CD8-positive, alpha-beta memory T cell (primary cell): ENCODE measurements around the gene EXPH5. TPM values are rescaled to one million over a fixed set of nuclear protein-coding genes. Genes with fewer than 3 reads are reported as not detected.

Experiments
- CTCF ChIA-PET: fragments of 350-600 bp; sonication (Branson Sonifier 250); formaldehyde crosslinking; loops from one replicate; lab custom pipeline; 2021; ENCODE audit warnings: antibody characterized with exemption; lab: Charles Lee
- POLR2A ChIA-PET: fragments of 350-600 bp; sonication (Branson Sonifier 250); formaldehyde crosslinking; loops from one replicate; lab custom pipeline; 2021; ENCODE audit warnings: antibody characterized with exemption; lab: Charles Lee
- DNase-seq, 5 donors: peaks; one replicate each; pipeline versions ENCODE4 v3.0.0 to v3.0.0-alpha.2; 2020 to 2022; ENCODE audit warnings: mixed read lengths in 1 of 5
- H3K27ac ChIP-seq: one replicate; pipeline ENCODE4 v1.7.0; 2013; ENCODE audit warnings: low read depth, mild to moderate bottlenecking, low read length, moderate library complexity
- H3K27me3 ChIP-seq: 2 replicates; pipeline ENCODE4 v1.7.0; 2013; ENCODE audit warnings: low read length, mild to moderate bottlenecking; ENCODE audit not compliant: insufficient read depth, poor library complexity, severe bottlenecking
- H3K36me3 ChIP-seq: 2 replicates; pipeline ENCODE4 v1.7.0; 2013; ENCODE audit warnings: mild to moderate bottlenecking, low read length, moderate library complexity; ENCODE audit not compliant: insufficient read depth
- H3K4me1 ChIP-seq: 2 replicates; pipeline ENCODE4 v1.7.0; 2013; ENCODE audit warnings: mild to moderate bottlenecking, low read length, moderate library complexity; ENCODE audit not compliant: insufficient read depth
- H3K4me3 ChIP-seq: 2 replicates; pipeline ENCODE4 v1.7.0; 2013; ENCODE audit warnings: mild to moderate bottlenecking, low read length
- H3K9me3 ChIP-seq: 2 replicates; pipeline ENCODE4 v1.7.0; 2013; ENCODE audit warnings: mild to moderate bottlenecking, low read length
- H3K27ac Mint-ChIP-seq, 8 donors: one replicate each; pipeline ENCODE4 v1.8.0; 2020 to 2021; ENCODE audit warnings: mixed read lengths in 8 of 8, mild to moderate bottlenecking in 6 of 8, inconsistent platforms in 3 of 8, moderate library complexity in 3 of 8
- H3K27me3 Mint-ChIP-seq, 2 donors: one replicate each; pipeline ENCODE4 v1.8.0; 2020 to 2021; ENCODE audit warnings: mixed read lengths in 2 of 2, mild to moderate bottlenecking in 1 of 2, moderate library complexity in 1 of 2
- H3K36me3 Mint-ChIP-seq, 3 donors: one replicate each; pipeline ENCODE4 v1.8.0; 2020 to 2021; ENCODE audit warnings: mixed read lengths in 3 of 3, inconsistent platforms in 1 of 3, mild to moderate bottlenecking in 1 of 3
- H3K4me1 Mint-ChIP-seq, 3 donors: one replicate each; pipeline ENCODE4 v1.8.0; 2020 to 2021; ENCODE audit warnings: mixed read lengths in 3 of 3, inconsistent platforms in 1 of 3, mild to moderate bottlenecking in 1 of 3
- H3K4me3 Mint-ChIP-seq, 7 donors: one replicate each; pipeline ENCODE4 v1.8.0; 2020 to 2021; ENCODE audit warnings: mixed read lengths in 7 of 7, mild to moderate bottlenecking in 6 of 7, moderate library complexity in 4 of 7, inconsistent platforms in 2 of 7
- H3K9me3 Mint-ChIP-seq, 5 donors: one replicate each; pipeline ENCODE4 v1.8.0; 2020 to 2022; ENCODE audit warnings: mixed read lengths in 5 of 5, mild to moderate bottlenecking in 3 of 5, moderate library complexity in 2 of 5, inconsistent platforms in 1 of 5
- polyA plus RNA-seq: library from polyadenylated mRNA; unstranded; fragments of 300-500 nt; fragmentation: Illumina TruSeq; gene quantifications from one replicate; pipeline ENCODE4 v1.2.3, GENCODE V29; 2021
- total RNA-seq, 2 experiments: library from RNA; stranded (reverse); gene quantifications; one replicate each; pipeline ENCODE4 v1.2.3, GENCODE V29; 2021

The EXPH5 gene
- total and polyA plus RNA-seq, 3 experiments from 2014 or later, result 0.60 to 0.89 (median 0.85) TPM

GRCh38 chr11:108524422-108524821, 69.1 kb downstream of the EXPH5 start:
- H3K27me3 Mint-ChIP-seq, result peaks cover 4 to 19% of the 10 kb centered on the region in 2 donors
- ChIA-PET POLR2A (no interaction called here), CTCF (no interaction called here)
- no peak overlapping the region for H3K4me3 Mint-ChIP-seq
- H3K27ac Mint-ChIP-seq, result no peak overlapping the region
- H3K9me3 Mint-ChIP-seq, result no peaks in the 10 kb centered on the region
- H3K36me3 Mint-ChIP-seq, result peaks cover 0 to 3% (median 3%) of the 10 kb centered on the region in 3 donors
- Histone ChIP-seq H3K27ac (no peak overlapping the region), H3K9me3 (no peaks in the 10 kb centered on the region), H3K27me3 (no peaks in the 10 kb centered on the region), H3K36me3 (no peaks in the 10 kb centered on the region), H3K4me3 (no peak overlapping the region), H3K4me1 (no peaks in the 10 kb centered on the region)
- no peaks in the 10 kb centered on the region for H3K4me1 Mint-ChIP-seq
- DNase-seq, result no peak

GRCh38 chr11:108522318-108522717, 71.2 kb downstream of the EXPH5 start:
- Histone ChIP-seq H3K27ac (no peak overlapping the region), H3K4me3 (no peak overlapping the region), H3K36me3 (no peaks in the 10 kb centered on the region), H3K27me3 (no peaks in the 10 kb centered on the region), H3K9me3 (no peaks in the 10 kb centered on the region), H3K4me1 (no peaks in the 10 kb centered on the region)
- Mint-ChIP-seq H3K27ac (no peak overlapping the region), H3K27me3 (peaks cover 4 to 19% of the 10 kb centered on the region in 2 donors), H3K4me1 (no peaks in the 10 kb centered on the region), H3K36me3 (peaks cover 0 to 3% (median 3%) of the 10 kb centered on the region in 3 donors), H3K4me3 (no peak overlapping the region), H3K9me3 (no peaks in the 10 kb centered on the region)
- ChIA-PET POLR2A (no interaction called here), CTCF (no interaction called here)
- DNase-seq, result no peak

DNA sequence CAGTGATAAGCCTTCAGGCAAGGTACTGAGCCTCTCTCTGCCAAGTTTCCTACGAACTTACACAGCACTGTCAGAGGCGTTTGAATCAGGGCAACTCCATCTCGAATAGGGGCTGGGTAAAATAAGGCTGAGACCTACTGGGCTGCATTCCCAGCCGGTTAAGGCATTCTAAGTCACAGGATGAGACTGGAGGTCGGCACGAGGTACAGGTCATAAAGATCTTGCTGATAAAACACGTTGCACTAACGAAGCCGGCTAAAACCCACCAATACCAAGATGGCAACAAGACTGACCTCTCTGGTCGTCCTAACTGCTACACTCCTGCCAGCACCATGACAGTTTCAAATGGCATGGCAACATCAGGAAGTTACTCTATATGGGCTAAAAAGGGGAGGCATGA, 75.0 kb downstream of the EXPH5 start:
- Mint-ChIP-seq H3K27me3 (peaks cover 0 to 10% of the 10 kb centered on the region in 2 donors), H3K27ac (peak overlapping the region in 1 of 8 donors; percentile 63), H3K36me3 (peaks cover 3 to 9% (median 8%) of the 10 kb centered on the region in 3 donors), H3K4me3 (no peak overlapping the region), H3K9me3 (no peaks in the 10 kb centered on the region), H3K4me1 (no peaks in the 10 kb centered on the region)
- DNase-seq, result no peak
- no peaks in the 10 kb centered on the region for H3K36me3 ChIP-seq
- POLR2A ChIA-PET, result no interaction called here
- CTCF ChIA-PET, result no interaction called here
- no peaks in the 10 kb centered on the region for H3K9me3 ChIP-seq
- no peak overlapping the region for H3K4me3 ChIP-seq
- no peaks in the 10 kb centered on the region for H3K4me1 ChIP-seq
- H3K27ac ChIP-seq, result no peak overlapping the region
- H3K27me3 ChIP-seq, result no peaks in the 10 kb centered on the region

GRCh38 chr11:108516125-108516524, 77.4 kb downstream of the EXPH5 start:
- Histone ChIP-seq H3K27me3 (no peaks in the 10 kb centered on the region), H3K4me3 (no peak overlapping the region), H3K4me1 (no peaks in the 10 kb centered on the region), H3K27ac (no peak overlapping the region), H3K9me3 (no peaks in the 10 kb centered on the region), H3K36me3 (no peaks in the 10 kb centered on the region)
- Mint-ChIP-seq H3K9me3 (no peaks in the 10 kb centered on the region), H3K36me3 (peaks cover 3 to 11% (median 11%) of the 10 kb centered on the region in 3 donors), H3K4me1 (no peaks in the 10 kb centered on the region), H3K4me3 (no peak overlapping the region), H3K27me3 (peaks cover 9 to 14% of the 10 kb centered on the region in 2 donors), H3K27ac (no peak overlapping the region)
- ChIA-PET CTCF (no interaction called here), POLR2A (no interaction called here)
- DNase-seq, result no peak

- Mint-ChIP-seq H3K4me3 (peak overlapping the region in 1 of 7 donors; percentile 38), H3K27ac (no peak overlapping the region), H3K9me3 (no peaks in the 10 kb centered on the region), H3K36me3 (peaks cover 2 to 11% (median 11%) of the 10 kb centered on the region in 3 donors), H3K27me3 (peaks cover 4 to 14% of the 10 kb centered on the region in 2 donors), H3K4me1 (no peaks in the 10 kb centered on the region)
- Histone ChIP-seq H3K9me3 (no peaks in the 10 kb centered on the region), H3K27me3 (no peaks in the 10 kb centered on the region), H3K27ac (no peak overlapping the region), H3K4me3 (no peak overlapping the region), H3K4me1 (no peaks in the 10 kb centered on the region), H3K36me3 (no peaks in the 10 kb centered on the region)
- no peak for DNase-seq
- ChIA-PET CTCF (no interaction called here), POLR2A (no interaction called here)
These were observed 80.9 kb downstream of the EXPH5 start for GRCh38 chr11:108512708-108513107.

- no peaks in the 10 kb centered on the region for H3K9me3 ChIP-seq
- H3K27me3 ChIP-seq, result no peaks in the 10 kb centered on the region
- ChIA-PET POLR2A (no interaction called here), CTCF (no interaction called here)
- H3K4me1 ChIP-seq, result no peaks in the 10 kb centered on the region
- Mint-ChIP-seq H3K36me3 (peaks cover 2 to 11% (median 11%) of the 10 kb centered on the region in 3 donors), H3K27me3 (peaks cover 4 to 21% of the 10 kb centered on the region in 2 donors), H3K9me3 (no peaks in the 10 kb centered on the region), H3K4me1 (no peaks in the 10 kb centered on the region), H3K27ac (no peak overlapping the region), H3K4me3 (no peak overlapping the region)
- H3K4me3 ChIP-seq, result no peak overlapping the region
- H3K36me3 ChIP-seq, result no peaks in the 10 kb centered on the region
- DNase-seq, result no peak
- H3K27ac ChIP-seq, result no peak overlapping the region
These were observed 81.6 kb downstream of the EXPH5 start for GRCh38 chr11:108511851-108512474.

DNA sequence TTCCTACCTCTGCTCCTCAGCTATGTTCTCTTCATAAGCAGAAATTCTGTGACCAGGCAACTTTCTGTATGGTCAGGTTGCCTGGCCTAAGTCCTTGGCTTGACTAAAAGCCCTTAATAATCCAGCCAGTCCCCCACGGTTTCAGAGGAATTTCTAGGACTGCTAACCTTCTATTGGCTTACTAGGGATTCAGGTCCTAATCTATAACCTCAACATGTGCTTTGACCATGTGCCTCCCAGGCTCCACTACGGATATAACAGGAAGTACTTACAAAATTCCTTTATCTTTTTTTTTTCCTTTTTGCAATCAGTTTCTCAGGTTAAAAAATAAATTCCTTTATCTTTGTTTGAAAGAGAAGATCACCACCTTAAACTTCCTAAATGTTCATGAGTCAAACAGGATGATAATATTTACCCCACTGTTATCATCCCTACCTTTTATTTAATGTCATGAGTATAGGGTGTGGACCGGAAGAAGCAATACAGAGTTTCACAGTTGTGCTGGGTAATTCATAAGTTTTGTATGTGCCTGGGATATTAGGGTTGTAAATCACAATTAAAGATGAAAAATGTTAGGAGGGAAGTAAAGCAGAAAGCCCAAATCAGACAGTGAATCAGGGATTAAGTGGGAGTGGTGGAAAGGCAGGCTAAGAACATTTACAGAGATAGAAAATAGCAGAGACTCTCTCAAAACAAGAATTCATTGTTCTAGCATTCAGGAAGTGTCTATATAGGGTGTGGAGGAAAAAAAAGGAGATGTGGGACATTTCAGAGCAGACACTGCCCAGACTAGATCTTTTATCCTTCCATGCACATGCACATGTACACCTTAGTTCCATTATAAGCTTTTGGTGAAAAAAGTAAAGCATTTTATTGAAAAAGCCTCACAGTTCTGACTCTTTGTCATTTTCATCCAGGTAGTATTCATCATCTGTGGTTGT, 84.6 kb downstream of the EXPH5 start:
- ChIA-PET POLR2A (no interaction called here), CTCF (no interaction called here)
- no peaks in the 10 kb centered on the region for H3K9me3 Mint-ChIP-seq
- no peak overlapping the region for H3K4me3 Mint-ChIP-seq
- no peaks in the 10 kb centered on the region for H3K4me1 ChIP-seq
- H3K27ac ChIP-seq, result no peak overlapping the region
- no peak overlapping the region for H3K4me3 ChIP-seq
- no peaks in the 10 kb centered on the region for H3K36me3 ChIP-seq
- H3K27me3 ChIP-seq, result no peaks in the 10 kb centered on the region
- peaks cover 6 to 27% of the 10 kb centered on the region in 2 donors for H3K27me3 Mint-ChIP-seq
- H3K36me3 Mint-ChIP-seq, result peaks cover 2 to 4% (median 2%) of the 10 kb centered on the region in 3 donors
- no peak for DNase-seq
- H3K27ac Mint-ChIP-seq, result no peak overlapping the region
- no peaks in the 10 kb centered on the region for H3K4me1 Mint-ChIP-seq
- H3K9me3 ChIP-seq, result no peaks in the 10 kb centered on the region

DNA sequence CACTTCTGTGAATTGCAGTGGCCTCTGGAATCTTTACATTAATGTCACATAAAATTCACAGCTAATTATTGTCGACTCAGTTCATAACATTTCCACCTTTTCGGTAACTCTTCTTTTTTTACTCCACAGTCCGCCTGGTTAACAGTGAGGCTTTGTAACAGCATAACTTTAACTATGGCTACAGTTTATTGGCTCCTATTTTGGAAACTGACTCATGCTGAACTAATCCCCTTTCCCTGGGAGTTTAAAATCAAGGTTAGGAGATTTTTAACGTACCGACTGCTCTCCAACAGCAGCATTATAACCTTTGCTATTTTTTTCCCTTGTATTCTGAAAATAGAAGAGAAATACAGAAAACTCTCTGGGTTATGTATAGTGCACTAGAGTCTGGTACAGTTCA, 92.2 kb downstream of the EXPH5 start:
- peak overlapping the region in 1 of 7 donors; percentile 85 for H3K4me3 Mint-ChIP-seq
- Histone ChIP-seq H3K36me3 (no peaks in the 10 kb centered on the region), H3K9me3 (no peaks in the 10 kb centered on the region), H3K4me1 (peaks cover 9% of the 10 kb centered on the region), H3K4me3 (no peak overlapping the region), H3K27ac (no peak overlapping the region), H3K27me3 (no peaks in the 10 kb centered on the region)
- H3K27me3 Mint-ChIP-seq, result peaks cover 6% of the 10 kb centered on the region in 2 donors
- DNase-seq, result no peak
- H3K4me1 Mint-ChIP-seq, result peaks cover 9 to 14% (median 14%) of the 10 kb centered on the region in 3 donors
- H3K36me3 Mint-ChIP-seq, result peaks cover 0 to 5% (median 0%) of the 10 kb centered on the region in 3 donors
- ChIA-PET CTCF (no interaction called here), POLR2A (no interaction called here)
- no peaks in the 10 kb centered on the region for H3K9me3 Mint-ChIP-seq
- peak overlapping the region in 1 of 8 donors; percentile 6 for H3K27ac Mint-ChIP-seq
